ENCODE measurements around the gene TFEC. TPM values are rescaled to one million over a fixed set of nuclear protein-coding genes. Genes with fewer than 3 reads are reported as not detected.
"Not testable (repeated sequence)": the region's sequence is repeated elsewhere in the genome, so short reads cannot be mapped to it uniquely, and the experiment has no call there.

The TFEC gene
- total RNA-seq, 1 donor from 2014 or later: not detected

DNA sequence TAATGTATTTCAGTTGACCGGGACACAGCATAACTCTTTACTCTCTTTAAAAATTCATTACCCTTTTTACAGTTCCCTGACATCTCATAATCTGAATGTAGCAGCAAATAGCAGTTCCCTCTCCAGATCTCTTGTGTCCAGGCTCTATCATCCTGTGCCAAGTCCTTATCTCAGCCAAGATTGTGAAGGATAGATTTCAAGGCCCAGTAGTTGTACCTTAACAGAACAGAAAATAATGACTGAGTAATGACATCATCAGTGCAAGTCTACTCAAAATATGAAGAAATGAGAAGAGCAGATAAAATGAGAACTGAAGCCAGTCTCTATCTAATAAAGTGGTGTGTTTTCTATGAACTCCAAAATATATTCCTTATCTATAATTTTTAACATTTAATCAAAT lies 92.6 kb downstream of the TFEC start:
- no peak for DNase-seq (ENCODE audit: low read depth)
- H3K4me3 ChIP-seq (ENCODE audit: low read depth, low read length): no peak overlapping the region
- TF ChIP-seq, protein P1, sequence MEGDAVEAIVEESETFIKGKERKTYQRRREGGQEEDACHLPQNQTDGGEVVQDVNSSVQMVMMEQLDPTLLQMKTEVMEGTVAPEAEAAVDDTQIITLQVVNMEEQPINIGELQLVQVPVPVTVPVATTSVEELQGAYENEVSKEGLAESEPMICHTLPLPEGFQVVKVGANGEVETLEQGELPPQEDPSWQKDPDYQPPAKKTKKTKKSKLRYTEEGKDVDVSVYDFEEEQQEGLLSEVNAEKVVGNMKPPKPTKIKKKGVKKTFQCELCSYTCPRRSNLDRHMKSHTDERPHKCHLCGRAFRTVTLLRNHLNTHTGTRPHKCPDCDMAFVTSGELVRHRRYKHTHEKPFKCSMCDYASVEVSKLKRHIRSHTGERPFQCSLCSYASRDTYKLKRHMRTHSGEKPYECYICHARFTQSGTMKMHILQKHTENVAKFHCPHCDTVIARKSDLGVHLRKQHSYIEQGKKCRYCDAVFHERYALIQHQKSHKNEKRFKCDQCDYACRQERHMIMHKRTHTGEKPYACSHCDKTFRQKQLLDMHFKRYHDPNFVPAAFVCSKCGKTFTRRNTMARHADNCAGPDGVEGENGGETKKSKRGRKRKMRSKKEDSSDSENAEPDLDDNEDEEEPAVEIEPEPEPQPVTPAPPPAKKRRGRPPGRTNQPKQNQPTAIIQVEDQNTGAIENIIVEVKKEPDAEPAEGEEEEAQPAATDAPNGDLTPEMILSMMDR (conservative IDR thresholded peaks at IDR 0.05; ENCODE audit: low read depth, low read length): no peak

DNA sequence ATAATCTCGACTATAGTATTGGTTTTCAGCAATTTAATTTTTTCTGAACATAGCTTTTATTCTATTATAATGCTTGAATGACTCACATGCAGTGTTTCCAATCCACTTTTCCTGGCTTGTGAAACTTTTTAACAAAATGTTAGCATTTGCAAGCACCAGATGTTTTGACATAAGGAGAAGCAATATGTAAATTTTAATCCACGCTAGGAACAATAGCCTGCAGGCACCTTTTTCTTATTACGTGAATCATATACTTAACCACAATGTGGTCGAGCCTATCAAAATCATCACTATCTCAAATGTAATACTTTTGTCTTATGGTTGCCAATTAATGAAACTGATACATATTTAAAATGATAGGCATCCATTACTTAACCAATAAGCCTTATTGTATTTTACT lies 97.1 kb downstream of the TFEC start:
- no peak for DNase-seq (ENCODE audit: low read depth)
- TF ChIP-seq, protein P1 (conservative IDR thresholded peaks at IDR 0.05; ENCODE audit: low read depth, low read length): no peak
- no peak overlapping the region for H3K4me3 ChIP-seq (ENCODE audit: low read depth, low read length)

DNA sequence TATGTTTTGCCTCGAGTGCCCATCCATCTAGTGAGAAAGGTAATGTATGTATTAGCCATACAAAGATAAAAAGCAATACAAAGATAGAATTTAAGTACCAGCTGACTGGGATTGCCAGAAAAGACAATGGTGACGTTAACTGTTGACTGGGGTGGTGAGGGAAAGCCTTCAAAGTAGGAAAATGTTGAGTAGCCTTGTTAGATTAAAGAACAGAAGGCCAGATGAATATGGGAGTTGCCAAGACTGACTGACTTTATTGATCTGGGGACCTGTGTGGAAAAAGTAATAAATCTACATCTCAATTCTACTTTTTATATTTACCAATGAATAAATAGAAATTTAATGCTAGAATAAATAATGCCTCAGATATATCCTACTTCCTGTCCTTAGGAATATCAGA lies 97.7 kb downstream of the TFEC start:
- no peak for DNase-seq (ENCODE audit: low read depth)
- TF ChIP-seq, protein P1 (conservative IDR thresholded peaks at IDR 0.05; ENCODE audit: low read depth, low read length): no peak
- no peak overlapping the region for H3K4me3 ChIP-seq (ENCODE audit: low read depth, low read length)

DNA sequence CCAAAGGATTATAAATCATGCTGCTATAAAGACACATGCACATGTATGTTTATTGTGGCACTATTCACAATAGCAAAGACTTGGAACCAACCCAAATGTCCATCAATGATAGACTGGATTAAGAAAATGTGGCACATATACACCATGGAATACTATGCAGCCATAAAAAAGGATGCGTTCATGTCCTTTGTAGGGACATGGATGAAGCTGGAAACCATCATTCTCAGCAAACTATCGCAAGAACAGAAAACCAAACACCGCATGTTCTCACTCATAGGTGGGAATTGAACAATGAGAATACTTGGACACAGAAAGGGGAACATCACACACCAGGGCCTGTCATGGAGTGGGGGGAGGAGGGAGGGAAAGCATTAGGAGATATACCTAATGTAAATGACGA lies 100.4 kb downstream of the TFEC start:
- not testable (repeated sequence) for H3K4me3 ChIP-seq (ENCODE audit: low read depth, low read length); DNase-seq (ENCODE audit: low read depth)

DNA sequence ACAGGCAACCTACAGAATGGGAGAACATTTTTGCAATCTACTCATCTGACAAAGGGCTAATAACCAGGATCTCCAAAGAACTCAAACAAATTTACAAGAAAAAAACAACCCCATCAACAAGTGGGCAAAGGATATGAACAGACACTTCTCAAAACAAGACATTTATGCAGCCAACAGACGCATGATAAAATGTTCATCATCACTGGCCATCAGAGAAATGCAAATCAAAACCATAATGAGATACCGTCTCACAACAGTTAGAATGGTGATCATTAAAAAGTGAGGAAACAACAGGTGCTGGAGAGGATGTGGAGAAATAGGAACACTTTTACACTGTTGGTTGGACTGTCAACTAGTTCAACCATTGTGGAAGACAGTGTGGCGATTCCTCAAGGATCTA lies 100.8 kb downstream of the TFEC start:
- not testable (repeated sequence) for H3K4me3 ChIP-seq (ENCODE audit: low read depth, low read length); DNase-seq (ENCODE audit: low read depth)

DNA sequence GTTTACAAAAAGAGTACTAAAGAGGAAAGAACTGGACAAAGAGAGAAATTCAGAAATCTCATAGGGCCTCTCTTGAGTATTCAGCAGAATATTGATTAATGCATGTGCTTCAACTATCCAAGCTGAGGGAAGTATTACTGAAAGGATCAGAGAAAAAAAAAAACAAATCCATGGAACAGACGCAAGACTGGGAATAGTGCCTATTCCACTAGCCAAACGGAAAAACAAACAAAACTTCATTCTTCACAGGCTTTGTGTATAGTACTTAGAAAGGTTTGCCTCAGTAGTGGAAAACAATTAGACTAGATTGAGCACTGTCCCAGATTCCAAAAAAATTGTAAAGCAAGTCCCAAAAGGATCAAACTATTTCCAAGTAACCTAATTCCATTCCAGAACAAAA lies 106.2 kb downstream of the TFEC start:
- no peak overlapping the region for H3K4me3 ChIP-seq (ENCODE audit: low read depth, low read length)
- TF ChIP-seq, protein P1 (conservative IDR thresholded peaks at IDR 0.05; ENCODE audit: low read depth, low read length): no peak
- DNase-seq (ENCODE audit: low read depth): no peak

DNA sequence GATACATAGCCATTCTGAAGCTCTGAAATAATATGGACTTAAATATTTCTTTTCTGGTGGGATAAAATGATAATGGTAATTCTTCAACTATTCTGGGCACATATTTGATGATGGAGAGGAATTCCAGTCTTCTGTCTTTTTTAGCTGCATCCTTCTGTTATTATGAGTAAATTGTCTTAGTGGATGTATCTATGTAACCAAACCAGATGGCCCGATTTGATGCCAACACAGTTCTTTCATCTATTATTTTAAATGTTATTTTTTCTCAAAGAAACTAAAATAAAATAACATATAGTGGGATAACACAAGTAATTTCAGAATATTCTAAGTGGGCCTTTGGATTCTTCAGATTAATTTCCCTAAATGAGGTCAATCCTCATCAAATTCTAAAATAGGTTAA lies 110.2 kb downstream of the TFEC start:
- TF ChIP-seq, protein P1 (conservative IDR thresholded peaks at IDR 0.05; ENCODE audit: low read depth, low read length): no peak
- no peak overlapping the region for H3K4me3 ChIP-seq (ENCODE audit: low read depth, low read length)

DNA sequence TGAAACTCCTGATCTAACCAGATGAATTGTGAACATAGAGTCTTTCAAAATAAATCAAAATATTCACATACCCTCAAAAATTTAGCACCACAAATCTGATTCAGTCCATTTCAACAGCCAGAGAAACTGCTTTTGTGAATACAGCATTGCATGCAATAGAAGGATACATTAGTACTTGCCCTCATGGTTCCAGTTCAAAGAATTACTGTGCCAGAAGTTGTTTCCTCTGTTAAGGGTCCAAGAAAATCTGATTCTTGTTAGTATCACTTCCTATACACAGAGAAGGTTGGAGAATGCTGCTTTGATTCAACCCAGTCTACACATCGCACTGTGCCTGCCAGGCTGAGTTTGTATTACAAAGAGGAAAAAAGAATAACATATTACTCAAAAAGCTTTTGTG lies 115.6 kb downstream of the TFEC start:
- H3K4me3 ChIP-seq (ENCODE audit: low read depth, low read length): no peak overlapping the region
- DNase-seq (ENCODE audit: low read depth): no peak
- TF ChIP-seq, protein P1 (conservative IDR thresholded peaks at IDR 0.05; ENCODE audit: low read depth, low read length): no peak

More for the DNA sequence above, 110.2 kb downstream of the TFEC start:
- no peak for DNase-seq (ENCODE audit: low read depth)

All from epithelial cell of proximal tubule (primary cell).